ENCODE measurements around the gene ACKR3. TPM values are rescaled to one million over a fixed set of nuclear protein-coding genes. Genes with fewer than 3 reads are reported as not detected.

The ACKR3 gene
- total and polyA plus RNA-seq, 10 of the 15 experiments (the other 5 are each of a cell fraction or from before 2014, with no cell fraction given) = 3.0 to 154 (median 6.4) TPM

DNA sequence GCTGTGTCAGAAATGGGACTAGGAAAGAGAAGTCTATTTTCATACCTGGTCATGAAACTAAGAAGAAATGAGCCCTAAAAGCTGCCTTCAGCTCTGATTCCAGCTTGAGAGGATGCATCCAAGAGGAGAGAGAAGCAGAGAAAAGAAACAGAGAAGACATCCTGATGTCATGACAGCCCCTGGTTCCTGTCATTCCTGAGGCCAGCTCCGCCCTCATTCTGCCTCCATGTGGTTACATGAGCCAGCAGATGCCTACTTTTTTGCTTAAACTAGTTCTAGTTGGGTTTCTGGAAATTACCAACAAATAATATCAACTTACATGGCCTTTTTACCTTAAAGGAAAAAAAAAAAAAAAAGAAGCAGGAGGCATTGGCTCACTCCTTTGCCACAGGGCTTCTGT is 14.1 kb upstream of the ACKR3 start:
- Histone ChIP-seq H3K27ac (ENCODE audit: control insufficient read depth, insufficient read depth) (no peak overlapping the region), H4K20me1 (ENCODE audit: control insufficient read depth, insufficient read depth) (no peaks in the 10 kb centered on the region), H3K4me3 (no peak overlapping the region), H3K9me3 (replicated peaks; ENCODE audit: control insufficient read depth, insufficient read depth, low read length) (peaks cover 8% of the 10 kb centered on the region; the same call in 2 of the 3 replicates), H3K27me3 (replicated peaks in 1 of 2; ENCODE audit: control insufficient read depth in 2 of 2, insufficient read depth in 2 of 2, low read length in 1 of 2) (no peaks in the 10 kb centered on the region), H3K4me1 (ENCODE audit: control insufficient read depth, insufficient read depth, low read length) (peaks cover 67% of the 10 kb centered on the region), H3K9ac (ENCODE audit: control insufficient read depth, insufficient read depth, low read length) (no peak overlapping the region), H3K4me2 (ENCODE audit: control insufficient read depth, insufficient read depth) (no peak overlapping the region), H3K36me3 (ENCODE audit: control insufficient read depth in 2 of 2, insufficient read depth in 2 of 2, low read length in 1 of 2) (no peaks in the 10 kb centered on the region), H3K79me2 (ENCODE audit: control insufficient read depth, insufficient read depth, low read length) (no peaks in the 10 kb centered on the region), H2AFZ (ENCODE audit: control insufficient read depth, low read depth, low read length) (no peak overlapping the region)
- ChIA-PET POLR2A (interaction anchor here (0.7 to 1.4 kb wide), 5 partner anchors 10 to 44 kb away, joined by 3 to 4 read pairs (median 3); partner anchors contain the start of gene ACKR3), RAD21 (ENCODE audit: unreplicated experiment) (interaction anchor here (1.3 to 8.4 kb wide), 5 partner anchors 9 to 43 kb away, joined by 4 to 85 read pairs (median 5); partner anchors contain the start of gene ACKR3), CTCF (interaction anchor here (0.9 to 4.9 kb wide), 4 partner anchors 14 to 164 kb away, joined by 3 to 29 read pairs (median 15); partner anchors contain the start of gene ACKR3), SMC1A (ENCODE audit: uncharacterized antibody, unreplicated experiment) (interaction anchor here (0.7 to 9.1 kb wide), 5 partner anchors 8 to 26 kb away, joined by 3 to 106 read pairs (median 4); partner anchors contain the start of gene ACKR3)
- no peak for DNase-seq (ENCODE audit: low read depth, low spot score)
- TF ChIP-seq PML (IDR thresholded peaks at IDR 0.05; ENCODE audit: low read length) (no peak), EED (IDR thresholded peaks at IDR 0.05; ENCODE audit: low read depth) (0 out of 2 replicates have a peak, but pooled peaks have one; percentile 9), FOXK2 (IDR thresholded peaks at IDR 0.05) (no peak), ZNF622 (IDR thresholded peaks at IDR 0.05) (no peak), ATF7 (IDR thresholded peaks at IDR 0.05; ENCODE audit: low read depth) (no peak)
- intact Hi-C loops (cut with micrococcal nuclease; ENCODE audit: unreplicated experiment) = no loop called here
- in situ Hi-C loops (cut with MboI) = no loop called here
- FAIRE-seq = no peak
- BruUV-seq (replicated peaks) = no TSS peak
- 50% methylated on average over 1 of the region's 1 CpG for WGBS (ENCODE audit: insufficient coverage, insufficient replicate concordance, low lambda C conversion rate, missing lambda C conversion rate)
- no peak for ATAC-seq

DNA sequence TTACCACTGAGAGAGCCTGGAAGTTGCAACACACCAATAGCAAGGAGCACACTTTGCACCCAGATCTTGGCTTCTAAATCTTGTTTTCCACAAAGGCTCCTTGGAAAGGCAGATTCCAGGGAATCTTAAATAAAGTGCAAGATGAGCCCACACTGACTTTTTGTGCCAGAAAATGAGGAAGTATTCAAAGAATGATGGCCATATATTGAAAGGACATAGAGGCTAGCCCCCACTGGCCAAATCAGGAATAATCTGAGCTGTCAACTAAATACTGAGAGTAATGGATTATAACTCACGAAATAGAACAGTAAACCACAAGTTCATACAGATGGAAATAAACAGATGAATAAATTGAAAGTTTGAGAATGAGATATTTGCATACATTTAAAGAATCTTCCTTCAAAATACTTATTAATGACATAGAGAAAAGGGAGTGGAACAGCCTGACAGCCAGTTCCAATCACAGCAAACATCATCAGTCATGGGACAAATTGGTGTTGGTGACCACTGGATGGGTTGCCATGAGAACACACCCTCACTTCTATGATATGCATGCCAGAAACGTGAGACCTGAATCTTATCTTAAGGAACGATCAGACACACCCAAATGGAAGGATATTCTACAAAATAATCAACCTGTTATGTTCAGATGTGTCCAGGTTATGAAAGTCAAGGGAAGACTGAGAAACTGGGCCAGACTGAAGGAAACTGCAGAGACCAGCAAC is 12.2 kb upstream of the ACKR3 start:
- FAIRE-seq = no peak

More for the DNA sequence above, 12.2 kb upstream of the ACKR3 start:
- intact Hi-C loops (cut with micrococcal nuclease; ENCODE audit: unreplicated experiment) = no loop called here
- ChIA-PET RAD21 (ENCODE audit: unreplicated experiment) (interaction anchor here (2.3 to 8.4 kb wide), 2 partner anchors 12 kb away, joined by 17 to 85 read pairs; partner anchors contain the start of gene ACKR3), SMC1A (ENCODE audit: uncharacterized antibody, unreplicated experiment) (interaction anchor here (1.0 to 9.1 kb wide), 7 partner anchors 10 to 43 kb away, joined by 3 to 106 read pairs (median 20); partner anchors contain the start of gene ACKR3), CTCF (interaction anchor here (1.3 to 4.9 kb wide), 4 partner anchors 11 to 44 kb away, joined by 5 to 29 read pairs (median 20); partner anchors contain the start of gene ACKR3), POLR2A (interaction anchor here (3.0 to 3.1 kb wide), 2 partner anchors 11 to 13 kb away, joined by 13 to 17 read pairs; partner anchors contain the start of gene ACKR3)
- Histone ChIP-seq H3K9ac (ENCODE audit: control insufficient read depth, insufficient read depth, low read length) (no peak overlapping the region), H3K9me3 (replicated peaks; ENCODE audit: control insufficient read depth, insufficient read depth, low read length) (peaks cover 8% of the 10 kb centered on the region; the same call in 2 of the 3 replicates), H3K79me2 (ENCODE audit: control insufficient read depth, insufficient read depth, low read length) (no peaks in the 10 kb centered on the region), H3K4me3 (no peak overlapping the region), H2AFZ (ENCODE audit: control insufficient read depth, low read depth, low read length) (no peak overlapping the region), H3K27ac (ENCODE audit: control insufficient read depth, insufficient read depth) (no peak overlapping the region), H3K27me3 (replicated peaks in 1 of 2; ENCODE audit: control insufficient read depth in 2 of 2, insufficient read depth in 2 of 2, low read length in 1 of 2) (no peaks in the 10 kb centered on the region), H4K20me1 (ENCODE audit: control insufficient read depth, insufficient read depth) (no peaks in the 10 kb centered on the region), H3K36me3 (ENCODE audit: control insufficient read depth in 2 of 2, insufficient read depth in 2 of 2, low read length in 1 of 2) (no peaks in the 10 kb centered on the region), H3K4me2 (ENCODE audit: control insufficient read depth, insufficient read depth) (no peak overlapping the region), H3K4me1 (ENCODE audit: control insufficient read depth, insufficient read depth, low read length) (peaks cover 48% of the 10 kb centered on the region)
- BruUV-seq (replicated peaks) = no TSS peak
- in situ Hi-C loops (cut with MboI) = no loop called here
- no peak for ATAC-seq
- 77% methylated on average over 3 of the region's 3 CpGs for WGBS (ENCODE audit: insufficient coverage, insufficient replicate concordance, low lambda C conversion rate, missing lambda C conversion rate)
- no peak for DNase-seq (ENCODE audit: low read depth, low spot score)
- TF ChIP-seq ASH2L (IDR thresholded peaks at IDR 0.05; ENCODE audit: borderline replicate concordance, low read depth) (no peak), MTA3 (IDR thresholded peaks at IDR 0.05; ENCODE audit: borderline replicate concordance, low read length) (no peak), IRF4 (IDR thresholded peaks at IDR 0.05; ENCODE audit: low read depth, low read length) (no peak)
- TF ChIP-seq, protein P1, sequence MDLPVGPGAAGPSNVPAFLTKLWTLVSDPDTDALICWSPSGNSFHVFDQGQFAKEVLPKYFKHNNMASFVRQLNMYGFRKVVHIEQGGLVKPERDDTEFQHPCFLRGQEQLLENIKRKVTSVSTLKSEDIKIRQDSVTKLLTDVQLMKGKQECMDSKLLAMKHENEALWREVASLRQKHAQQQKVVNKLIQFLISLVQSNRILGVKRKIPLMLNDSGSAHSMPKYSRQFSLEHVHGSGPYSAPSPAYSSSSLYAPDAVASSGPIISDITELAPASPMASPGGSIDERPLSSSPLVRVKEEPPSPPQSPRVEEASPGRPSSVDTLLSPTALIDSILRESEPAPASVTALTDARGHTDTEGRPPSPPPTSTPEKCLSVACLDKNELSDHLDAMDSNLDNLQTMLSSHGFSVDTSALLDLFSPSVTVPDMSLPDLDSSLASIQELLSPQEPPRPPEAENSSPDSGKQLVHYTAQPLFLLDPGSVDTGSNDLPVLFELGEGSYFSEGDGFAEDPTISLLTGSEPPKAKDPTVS (IDR thresholded peaks at IDR 0.05; ENCODE audit: low read depth, low read length) = no peak
- TF ChIP-seq, protein P2, sequence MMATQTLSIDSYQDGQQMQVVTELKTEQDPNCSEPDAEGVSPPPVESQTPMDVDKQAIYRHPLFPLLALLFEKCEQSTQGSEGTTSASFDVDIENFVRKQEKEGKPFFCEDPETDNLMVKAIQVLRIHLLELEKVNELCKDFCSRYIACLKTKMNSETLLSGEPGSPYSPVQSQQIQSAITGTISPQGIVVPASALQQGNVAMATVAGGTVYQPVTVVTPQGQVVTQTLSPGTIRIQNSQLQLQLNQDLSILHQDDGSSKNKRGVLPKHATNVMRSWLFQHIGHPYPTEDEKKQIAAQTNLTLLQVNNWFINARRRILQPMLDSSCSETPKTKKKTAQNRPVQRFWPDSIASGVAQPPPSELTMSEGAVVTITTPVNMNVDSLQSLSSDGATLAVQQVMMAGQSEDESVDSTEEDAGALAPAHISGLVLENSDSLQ (IDR thresholded peaks at IDR 0.05) = peak; percentile 11; the same call in 1 of the 2 replicates
